ENCODE measurements around the gene GRID2.

DNA sequence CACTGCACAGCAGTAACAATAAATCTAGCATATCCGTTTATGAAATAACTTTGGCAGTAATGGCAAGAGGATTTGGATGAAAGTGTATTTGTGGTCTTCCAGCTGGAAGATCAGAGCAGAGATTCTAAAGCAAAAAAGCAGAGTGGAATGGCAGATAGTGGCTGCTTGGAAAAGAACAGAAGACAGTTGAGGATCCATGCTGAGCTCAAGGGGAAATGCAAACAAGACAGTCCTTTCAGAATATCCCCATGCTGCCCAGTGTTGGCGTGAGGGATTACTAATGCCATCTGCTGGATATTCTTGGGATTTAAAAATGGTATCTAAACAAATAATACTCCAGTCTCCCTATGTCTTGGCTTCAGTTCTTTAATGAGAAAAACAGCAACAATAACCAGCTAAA is 895.7 kb downstream of the GRID2 start:
- TF ChIP-seq, protein P1, sequence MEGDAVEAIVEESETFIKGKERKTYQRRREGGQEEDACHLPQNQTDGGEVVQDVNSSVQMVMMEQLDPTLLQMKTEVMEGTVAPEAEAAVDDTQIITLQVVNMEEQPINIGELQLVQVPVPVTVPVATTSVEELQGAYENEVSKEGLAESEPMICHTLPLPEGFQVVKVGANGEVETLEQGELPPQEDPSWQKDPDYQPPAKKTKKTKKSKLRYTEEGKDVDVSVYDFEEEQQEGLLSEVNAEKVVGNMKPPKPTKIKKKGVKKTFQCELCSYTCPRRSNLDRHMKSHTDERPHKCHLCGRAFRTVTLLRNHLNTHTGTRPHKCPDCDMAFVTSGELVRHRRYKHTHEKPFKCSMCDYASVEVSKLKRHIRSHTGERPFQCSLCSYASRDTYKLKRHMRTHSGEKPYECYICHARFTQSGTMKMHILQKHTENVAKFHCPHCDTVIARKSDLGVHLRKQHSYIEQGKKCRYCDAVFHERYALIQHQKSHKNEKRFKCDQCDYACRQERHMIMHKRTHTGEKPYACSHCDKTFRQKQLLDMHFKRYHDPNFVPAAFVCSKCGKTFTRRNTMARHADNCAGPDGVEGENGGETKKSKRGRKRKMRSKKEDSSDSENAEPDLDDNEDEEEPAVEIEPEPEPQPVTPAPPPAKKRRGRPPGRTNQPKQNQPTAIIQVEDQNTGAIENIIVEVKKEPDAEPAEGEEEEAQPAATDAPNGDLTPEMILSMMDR (IDR thresholded peaks at IDR 0.05; ENCODE audit: poor library complexity, severe bottlenecking) = peak; percentile 57
- TF ChIP-seq EP300 (conservative IDR thresholded peaks at IDR 0.05; ENCODE audit: poor library complexity, severe bottlenecking) (no peak), TAF1 (IDR thresholded peaks at IDR 0.05; ENCODE audit: low read depth) (no peak)
- TF ChIP-seq, protein P2, sequence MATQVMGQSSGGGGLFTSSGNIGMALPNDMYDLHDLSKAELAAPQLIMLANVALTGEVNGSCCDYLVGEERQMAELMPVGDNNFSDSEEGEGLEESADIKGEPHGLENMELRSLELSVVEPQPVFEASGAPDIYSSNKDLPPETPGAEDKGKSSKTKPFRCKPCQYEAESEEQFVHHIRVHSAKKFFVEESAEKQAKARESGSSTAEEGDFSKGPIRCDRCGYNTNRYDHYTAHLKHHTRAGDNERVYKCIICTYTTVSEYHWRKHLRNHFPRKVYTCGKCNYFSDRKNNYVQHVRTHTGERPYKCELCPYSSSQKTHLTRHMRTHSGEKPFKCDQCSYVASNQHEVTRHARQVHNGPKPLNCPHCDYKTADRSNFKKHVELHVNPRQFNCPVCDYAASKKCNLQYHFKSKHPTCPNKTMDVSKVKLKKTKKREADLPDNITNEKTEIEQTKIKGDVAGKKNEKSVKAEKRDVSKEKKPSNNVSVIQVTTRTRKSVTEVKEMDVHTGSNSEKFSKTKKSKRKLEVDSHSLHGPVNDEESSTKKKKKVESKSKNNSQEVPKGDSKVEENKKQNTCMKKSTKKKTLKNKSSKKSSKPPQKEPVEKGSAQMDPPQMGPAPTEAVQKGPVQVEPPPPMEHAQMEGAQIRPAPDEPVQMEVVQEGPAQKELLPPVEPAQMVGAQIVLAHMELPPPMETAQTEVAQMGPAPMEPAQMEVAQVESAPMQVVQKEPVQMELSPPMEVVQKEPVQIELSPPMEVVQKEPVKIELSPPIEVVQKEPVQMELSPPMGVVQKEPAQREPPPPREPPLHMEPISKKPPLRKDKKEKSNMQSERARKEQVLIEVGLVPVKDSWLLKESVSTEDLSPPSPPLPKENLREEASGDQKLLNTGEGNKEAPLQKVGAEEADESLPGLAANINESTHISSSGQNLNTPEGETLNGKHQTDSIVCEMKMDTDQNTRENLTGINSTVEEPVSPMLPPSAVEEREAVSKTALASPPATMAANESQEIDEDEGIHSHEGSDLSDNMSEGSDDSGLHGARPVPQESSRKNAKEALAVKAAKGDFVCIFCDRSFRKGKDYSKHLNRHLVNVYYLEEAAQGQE (IDR thresholded peaks at IDR 0.05; ENCODE audit: borderline replicate concordance) = no peak

All from neural cell (in vitro differentiated cells).